H9 (cell line): ENCODE results near the gene PA2G4. TPM values are rescaled to one million over a fixed set of nuclear protein-coding genes. Genes with fewer than 3 reads are reported as not detected.

Source experiments
- DNase-seq: peaks from one replicate; pipeline ENCODE4 v3.0.0-alpha.2; 2017
- H2AFZ ChIP-seq: one replicate; pipeline ENCODE4 v1.6.1; 2013; ENCODE audit warnings: mild to moderate bottlenecking, low read length, control low read depth, moderate library complexity
- H2AK5ac ChIP-seq: 2 replicates; pipeline ENCODE4 v1.6.1; 2013; ENCODE audit warnings: low read length, control low read depth, mixed read lengths; ENCODE audit not compliant: insufficient read length
- H2BK120ac ChIP-seq: one replicate; pipeline ENCODE4 v1.6.1; 2013; ENCODE audit warnings: low read depth, mild to moderate bottlenecking, low read length, control low read depth, inconsistent platforms; ENCODE audit not compliant: poor library complexity, severe bottlenecking
- H2BK12ac ChIP-seq: 2 replicates; pipeline ENCODE4 v1.6.1; 2013; ENCODE audit warnings: low read length, control low read depth, mixed read lengths, low read depth; ENCODE audit not compliant: insufficient read length
- H2BK15ac ChIP-seq: 2 replicates; pipeline ENCODE4 v1.6.1; 2013; ENCODE audit warnings: low read depth, low read length, control low read depth
- H2BK20ac ChIP-seq: one replicate; pipeline ENCODE4 v1.6.1; 2013; ENCODE audit warnings: low read depth, mild to moderate bottlenecking, low read length, control low read depth, inconsistent platforms; ENCODE audit not compliant: poor library complexity, severe bottlenecking
- H2BK5ac ChIP-seq: 2 replicates; pipeline ENCODE4 v1.6.1; 2013; ENCODE audit warnings: low read length, control low read depth, mixed read lengths; ENCODE audit not compliant: insufficient read length
- H3K14ac ChIP-seq: 2 replicates; pipeline ENCODE4 v1.6.1; 2013; ENCODE audit warnings: low read length, control low read depth; ENCODE audit not compliant: insufficient read depth
- H3K18ac ChIP-seq: 2 replicates; pipeline ENCODE4 v1.6.1; 2013; ENCODE audit warnings: low read depth, mild to moderate bottlenecking, mixed read lengths, low read length, control low read depth; ENCODE audit not compliant: insufficient read length
- H3K23ac ChIP-seq: 2 replicates; pipeline ENCODE4 v1.6.1; 2013; ENCODE audit warnings: low read length, control low read depth, mixed read lengths, low read depth; ENCODE audit not compliant: insufficient read length
- H3K23me2 ChIP-seq: 2 replicates; pipeline ENCODE4 v1.6.1; 2013; ENCODE audit warnings: low read depth, mild to moderate bottlenecking, mixed read lengths, low read length, control low read depth; ENCODE audit not compliant: insufficient read length, poor library complexity, severe bottlenecking
- H3K27ac ChIP-seq: 2 replicates; pipeline ENCODE4 v1.5.1; 2013; ENCODE audit warnings: low read length, control low read depth, mixed read lengths, low read depth; ENCODE audit not compliant: insufficient read length
- H3K27me3 ChIP-seq: 2 replicates; pipeline ENCODE4 v1.6.1; 2013; ENCODE audit warnings: low read length, control low read depth, inconsistent platforms; ENCODE audit not compliant: insufficient read depth
- H3K4ac ChIP-seq: 2 replicates; pipeline ENCODE4 v1.6.1; 2013; ENCODE audit warnings: low read depth, mild to moderate bottlenecking, control low read depth, inconsistent platforms, low read length, moderate library complexity
- H3K4me1 ChIP-seq: 2 replicates; pipeline ENCODE4 v1.6.1; 2013; ENCODE audit warnings: low read length, control low read depth, inconsistent platforms; ENCODE audit not compliant: insufficient read depth
- H3K4me2 ChIP-seq: 2 replicates; pipeline ENCODE4 v1.6.1; 2013; ENCODE audit warnings: low read length, control low read depth, mixed read lengths; ENCODE audit not compliant: insufficient read length, insufficient read depth
- H3K56ac ChIP-seq: 2 replicates; pipeline ENCODE4 v1.6.1; 2013; ENCODE audit warnings: low read depth, mild to moderate bottlenecking, mixed read lengths, low read length, control low read depth; ENCODE audit not compliant: insufficient read length
- H3K79me1 ChIP-seq: 2 replicates; pipeline ENCODE4 v1.6.1; 2013; ENCODE audit warnings: low read depth, mild to moderate bottlenecking, moderate library complexity, low read length, control low read depth, inconsistent platforms; ENCODE audit not compliant: insufficient read depth, poor library complexity, severe bottlenecking
- H3K79me2 ChIP-seq: 2 replicates; pipeline ENCODE4 v1.6.1; 2013; ENCODE audit warnings: low read length, control low read depth, inconsistent platforms; ENCODE audit not compliant: insufficient read depth
- H3K9ac ChIP-seq: 2 replicates; pipeline ENCODE4 v1.6.1; 2013; ENCODE audit warnings: low read length, control low read depth, mixed read lengths; ENCODE audit not compliant: insufficient read length; ENCODE audit errors: extremely low read depth
- H3K9me3 ChIP-seq: one replicate; pipeline ENCODE4 v1.6.1; 2013; ENCODE audit warnings: low read depth, low read length, inconsistent platforms; ENCODE audit not compliant: control insufficient read depth
- H3T11ph ChIP-seq: one replicate; pipeline ENCODE4 v1.6.1; 2013; ENCODE audit warnings: mild to moderate bottlenecking, low read length, control low read depth, inconsistent platforms
- H4K20me1 ChIP-seq: one replicate; pipeline ENCODE4 v1.6.1; 2013; ENCODE audit not compliant: control insufficient read depth, insufficient read length, insufficient read depth
- H4K5ac ChIP-seq: 2 replicates; pipeline ENCODE4 v1.6.1; 2013; ENCODE audit warnings: low read depth, mild to moderate bottlenecking, mixed read lengths, low read length, control low read depth; ENCODE audit not compliant: insufficient read length
- H4K8ac ChIP-seq: replicated peaks from 2 replicates; pipeline ENCODE4 v1.6.1; 2013; ENCODE audit warnings: low read length, control low read depth, mixed read lengths, low read depth; ENCODE audit not compliant: insufficient read length
- H4K91ac ChIP-seq: 2 replicates; pipeline ENCODE4 v1.6.1; 2013; ENCODE audit warnings: low read depth, mild to moderate bottlenecking, moderate library complexity, mixed read lengths, low read length, control low read depth; ENCODE audit not compliant: insufficient read length
- H3K27ac Mint-ChIP-seq, 3 experiments: 2 replicates in 2 of 3; 3 replicates in 1 of 3; pipeline ENCODE4 v1.8.0; 2020 to 2021; ENCODE audit warnings: mixed read lengths in 3 of 3, mild to moderate bottlenecking in 1 of 3, moderate library complexity in 1 of 3
- H3K27me3 Mint-ChIP-seq: 2 replicates; pipeline ENCODE4 v1.8.0; 2021; ENCODE audit warnings: low read depth, mild to moderate bottlenecking, moderate library complexity, mixed read lengths
- H3K36me3 Mint-ChIP-seq, 3 experiments: 2 replicates in 2 of 3; 3 replicates in 1 of 3; pipeline ENCODE4 v1.8.0; 2020 to 2021; ENCODE audit warnings: low read depth in 3 of 3, mixed read lengths in 3 of 3; ENCODE audit not compliant: insufficient read depth in 1 of 3
- H3K4me1 Mint-ChIP-seq, 2 experiments: 2 replicates each; pipeline ENCODE4 v1.8.0; 2020; ENCODE audit warnings: mixed read lengths in 2 of 2
- H3K4me3 Mint-ChIP-seq, 2 experiments: 2 replicates in 1 of 2; 3 replicates in 1 of 2; pipeline ENCODE4 v1.8.0; 2020 to 2021; ENCODE audit warnings: mild to moderate bottlenecking in 2 of 2, mixed read lengths in 2 of 2, moderate library complexity in 1 of 2
- H3K9me3 Mint-ChIP-seq, 2 experiments: 2 replicates in 1 of 2; 3 replicates in 1 of 2; pipeline ENCODE4 v1.8.0; 2020; ENCODE audit warnings: mild to moderate bottlenecking in 2 of 2, mixed read lengths in 2 of 2, moderate library complexity in 1 of 2
- CTCF ChIP-seq: fragments of 200-600 bp; sonication (generic); conservative IDR thresholded peaks from 3 replicates; pipeline ENCODE4 v1.8.0; 2021; ENCODE audit warnings: antibody characterized with exemption, mild to moderate bottlenecking
- WGBS: extraction: QIAGEN DNeasy Blood & Tissue Kit; methylation state at CpG from one replicate; pipeline ENCODE4 v1.1.7; 2013; ENCODE audit warnings: missing lambda C conversion rate, low lambda C conversion rate, mixed read lengths; ENCODE audit not compliant: insufficient read length; ENCODE audit errors: extremely low coverage; 5-methylcytosine and 5-hydroxymethylcytosine counted together
- total RNA-seq: library from RNA; stranded (reverse); gene quantifications from 2 replicates; pipeline ENCODE4 v1.2.1, GENCODE V29; 2021

Gene PA2G4
- total RNA-seq, 1 experiment from 2014 or later, result 248 TPM

- H3K4me3 Mint-ChIP-seq, result peak overlapping the region; percentile 68 to 96; a peak in 2 of 5 replicates
- H3K9me3 ChIP-seq, result no peaks in the 10 kb centered on the region
- H2BK20ac ChIP-seq, result no peak overlapping the region
- no peak overlapping the region for H3K4me2 ChIP-seq
- no peak for DNase-seq
- no peak overlapping the region for H3T11ph ChIP-seq
- H3K27ac Mint-ChIP-seq, result peak overlapping the region in 2 of 3 experiments; percentile 79 to 93; a peak in 3 of 7 replicates
- no peak overlapping the region for H2AK5ac ChIP-seq
- H3K27me3 Mint-ChIP-seq, result peaks cover 11% of the 10 kb centered on the region
- H3K23ac ChIP-seq, result no peak overlapping the region
- H3K4me1 ChIP-seq, result peaks cover 5% of the 10 kb centered on the region; the same call in 1 of the 2 replicates
- no peak overlapping the region for H2BK12ac ChIP-seq
- peaks cover 3% of the 10 kb centered on the region; the same call in 1 of the 2 replicates for H3K79me2 ChIP-seq
- no peak overlapping the region for H3K9ac ChIP-seq
- H3K27ac ChIP-seq, result peak overlapping the region; percentile 10
- no peaks in the 10 kb centered on the region for H4K20me1 ChIP-seq
- no CpG with 5 or more reads among the region's 10 CpGs for WGBS
- H3K27me3 ChIP-seq, result no peaks in the 10 kb centered on the region
- H2AFZ ChIP-seq, result no peak overlapping the region
- no peak overlapping the region for H3K4ac ChIP-seq
- peaks cover 46 to 60% of the 10 kb centered on the region in 2 experiments for H3K4me1 Mint-ChIP-seq
- no peak overlapping the region for H2BK120ac ChIP-seq
- H3K36me3 Mint-ChIP-seq, result peaks cover 61 to 84% (median 77%) of the 10 kb centered on the region in 3 experiments
- no peak overlapping the region for H2BK15ac ChIP-seq
- no peak overlapping the region for H3K14ac ChIP-seq
- H3K56ac ChIP-seq, result no peak overlapping the region
- no peak overlapping the region for H4K91ac ChIP-seq
- peaks cover 0 to 4% of the 10 kb centered on the region in 2 experiments; a peak in 3 of 5 replicates for H3K9me3 Mint-ChIP-seq
- no peak overlapping the region for H4K8ac ChIP-seq
- no peak for TF ChIP-seq CTCF
- no peak overlapping the region for H3K18ac ChIP-seq
- H3K23me2 ChIP-seq, result peaks cover 15% of the 10 kb centered on the region
- no peak overlapping the region for H2BK5ac ChIP-seq
- H3K79me1 ChIP-seq, result peaks cover 2% of the 10 kb centered on the region
- H4K5ac ChIP-seq, result no peak overlapping the region
Measured at GRCh38 chr12:56161690-56162351, 57.5 kb downstream of the PA2G4 start.
